Stimulated activated CD8-positive, alpha-beta memory T cell treated with anti-CD3 and anti-CD28 coated beads, Interleukin-15, amount 100 ng/mL, for 48 hours (primary cell): ENCODE data around the gene RASGRF2.

Experiments
- DNase-seq, 2 donors: peaks; one replicate each; pipeline ENCODE4 v3.0.0-alpha.2; 2020; ENCODE audit warnings: low read depth in 2 of 2

Gene RASGRF2

DNA sequence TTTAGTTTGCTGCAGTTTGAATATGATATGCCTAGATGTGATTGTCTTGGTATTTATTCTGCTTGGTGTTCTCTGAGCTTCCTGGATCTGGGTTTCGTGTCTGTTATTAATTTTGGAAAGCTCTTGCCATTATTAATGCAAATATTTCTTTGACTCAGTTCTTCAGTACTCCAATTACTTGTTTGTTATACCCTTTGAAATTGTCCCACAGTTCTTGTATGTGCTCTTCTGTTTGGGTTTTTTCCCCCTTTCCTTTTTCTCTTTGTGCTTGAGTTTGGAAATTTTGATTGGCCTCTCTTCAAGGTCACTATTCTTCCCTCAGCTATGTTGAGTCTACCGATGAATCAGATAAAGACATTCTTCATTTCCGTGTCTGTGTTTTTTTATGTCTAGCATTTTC lies 176.4 kb downstream of the RASGRF2 start:
- DNase-seq = no peak

DNA sequence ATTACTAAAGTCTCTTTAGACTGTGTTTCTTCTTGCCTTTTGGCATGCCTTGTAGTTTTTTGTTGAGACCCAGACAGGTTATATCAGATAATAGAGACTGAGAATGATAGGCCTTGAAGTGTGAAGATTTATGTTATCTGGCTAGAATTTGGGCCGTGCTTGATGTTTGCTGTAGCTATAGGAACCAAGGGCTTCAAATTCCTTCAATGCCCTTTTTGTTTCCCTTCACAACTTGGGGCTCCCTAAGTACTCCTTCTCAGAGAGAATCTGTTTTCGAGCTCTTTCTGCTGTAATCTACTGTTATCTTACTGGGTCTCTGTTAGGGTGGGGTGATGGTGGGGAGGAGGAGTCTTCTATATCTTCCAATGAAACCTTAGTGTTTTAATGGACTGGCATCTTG lies 177.7 kb downstream of the RASGRF2 start:
- DNase-seq = no peak

DNA sequence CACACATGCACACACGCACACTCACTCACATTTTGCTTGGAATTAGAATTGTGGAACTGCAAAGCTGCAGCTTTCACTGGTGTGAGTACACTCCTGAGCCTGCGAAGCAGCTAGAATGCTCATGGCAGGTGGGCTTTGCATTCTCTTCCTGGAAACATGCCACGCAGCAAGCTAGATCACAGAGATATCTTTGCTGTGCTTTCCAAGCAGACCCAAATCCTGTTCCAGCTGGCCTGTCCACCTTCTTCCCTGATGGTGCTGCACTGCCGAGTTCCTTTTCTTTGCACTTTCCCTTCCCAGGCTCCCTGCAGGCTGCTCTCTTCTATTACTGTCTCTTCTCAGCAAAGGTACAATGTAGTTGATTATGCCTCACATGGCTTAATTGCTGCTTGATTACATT lies 180.3 kb downstream of the RASGRF2 start:
- no peak for DNase-seq

DNA sequence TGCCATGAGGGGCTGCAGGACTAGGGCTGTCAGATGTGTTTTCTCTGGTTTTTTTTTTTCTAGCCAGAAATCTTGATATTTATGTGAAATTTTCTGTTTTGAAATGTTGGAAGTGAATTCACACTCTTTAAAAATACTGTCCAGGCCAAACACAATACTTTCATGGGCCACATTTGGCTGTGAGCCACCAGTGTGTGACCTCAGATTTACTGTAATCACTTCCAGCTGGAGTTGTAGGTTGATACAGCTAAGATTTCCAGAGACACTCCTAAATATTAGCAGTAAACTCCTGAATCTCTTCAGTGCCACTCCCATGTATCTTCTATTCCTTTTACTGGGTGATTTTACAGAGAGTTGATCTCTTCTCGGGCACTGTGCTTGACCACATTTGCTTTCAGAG lies 180.8 kb downstream of the RASGRF2 start:
- no peak for DNase-seq

DNA sequence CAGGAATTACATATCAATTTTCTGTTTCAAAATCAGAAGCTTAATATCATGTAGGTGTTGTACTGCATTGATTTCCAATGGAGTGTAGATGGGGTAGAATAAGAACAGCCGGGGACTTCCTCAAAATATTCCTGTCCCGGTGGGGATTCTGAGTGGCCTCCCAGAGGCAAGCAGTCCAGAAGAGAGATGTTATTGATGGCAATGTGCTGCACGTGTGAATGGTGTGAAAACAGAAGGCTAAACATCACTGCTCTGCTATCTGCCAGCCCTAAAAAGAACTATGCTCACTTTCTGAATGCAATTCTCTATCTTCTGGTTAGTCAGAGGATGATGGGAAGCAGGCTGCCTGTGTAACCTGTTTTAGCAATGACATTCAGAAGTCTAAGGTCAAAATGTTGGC lies 181.9 kb downstream of the RASGRF2 start:
- no peak for DNase-seq

DNA sequence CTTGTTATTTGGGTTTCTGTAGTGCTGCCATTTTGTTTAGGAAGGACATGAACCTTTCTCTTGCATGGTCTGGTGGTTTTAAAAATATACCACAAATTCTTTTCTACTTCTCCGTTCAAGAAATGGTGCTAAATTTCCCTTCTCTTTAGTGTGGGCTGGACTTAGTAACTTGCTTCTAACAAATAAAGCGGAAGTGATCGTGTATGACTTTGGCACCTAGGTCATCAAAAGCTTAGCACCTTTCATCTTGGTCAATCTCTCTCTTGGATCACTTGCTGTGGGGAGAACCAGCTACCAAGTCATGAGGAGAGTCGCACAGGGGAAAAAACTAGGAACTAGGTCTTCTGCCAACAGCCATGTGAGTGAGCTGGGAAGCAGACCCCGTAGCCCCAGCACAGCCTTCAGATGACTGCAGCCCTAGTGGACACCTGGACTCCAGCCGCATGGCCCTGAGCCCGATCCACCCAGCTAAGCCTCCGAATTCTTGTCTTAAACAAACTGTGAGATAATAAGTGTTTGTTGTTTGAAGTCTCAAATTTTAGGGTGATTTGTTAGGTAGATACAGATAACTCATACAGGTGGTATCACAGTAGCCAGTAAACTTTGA lies 185.3 kb downstream of the RASGRF2 start:
- DNase-seq = no peak

DNA sequence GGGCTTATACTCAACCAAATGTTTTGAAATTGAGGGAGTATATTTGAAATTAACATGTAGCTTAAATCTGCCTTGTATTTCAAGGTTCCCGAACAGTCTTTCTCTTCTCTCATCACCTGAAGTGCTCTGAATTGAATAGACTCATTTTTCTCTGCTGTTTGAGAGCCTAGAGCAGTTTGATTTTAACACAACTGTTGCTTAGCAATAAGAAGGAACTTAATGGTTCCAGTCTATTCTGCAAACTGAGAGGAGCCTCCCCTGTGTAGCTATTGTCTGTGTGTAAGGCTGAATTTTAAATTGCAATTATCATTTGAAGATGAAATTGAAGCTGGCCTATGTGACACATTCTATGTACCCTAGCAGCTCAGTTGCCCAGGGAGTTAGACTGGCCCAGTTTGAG lies 185.9 kb downstream of the RASGRF2 start:
- DNase-seq = no peak

DNA sequence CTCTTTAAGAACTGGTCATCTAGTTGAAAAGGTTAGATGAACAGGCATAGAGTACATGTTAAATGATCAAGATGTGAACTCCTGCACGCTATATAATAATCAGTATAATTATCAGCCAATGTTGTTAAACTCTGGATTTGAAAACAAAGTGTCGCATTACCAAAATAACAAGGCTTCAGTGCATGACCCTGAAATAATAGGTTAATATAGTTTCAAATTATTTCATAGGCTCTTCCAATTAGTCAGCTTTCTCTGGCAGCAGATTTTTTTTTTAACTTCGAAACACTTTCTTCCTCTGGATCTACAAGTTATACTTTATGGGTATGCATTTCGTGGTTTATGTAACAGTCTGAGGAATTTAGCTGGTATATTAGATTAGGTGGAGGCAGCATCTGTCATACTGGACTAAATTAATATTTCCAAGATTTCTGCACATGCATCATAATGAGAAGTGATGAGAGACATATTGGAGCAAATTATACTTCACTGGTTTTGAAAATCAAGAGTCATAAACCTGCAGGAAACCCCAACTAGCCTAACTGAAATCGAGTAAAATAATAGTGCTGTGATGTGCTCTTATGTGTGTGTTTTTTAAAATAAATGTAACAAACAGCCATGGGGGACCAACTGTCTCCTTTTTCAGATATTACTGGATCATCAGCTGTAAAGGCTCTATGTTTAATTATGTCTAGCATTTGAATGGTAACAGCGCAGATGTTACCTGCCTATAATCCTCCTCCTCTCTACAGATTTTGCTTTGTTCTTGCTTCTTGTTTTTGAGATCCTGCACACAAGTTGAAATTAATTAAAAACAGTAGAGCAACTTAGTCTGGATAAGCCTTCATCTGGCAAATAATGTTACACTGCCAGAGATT lies 187.1 kb downstream of the RASGRF2 start:
- no peak for DNase-seq

DNA sequence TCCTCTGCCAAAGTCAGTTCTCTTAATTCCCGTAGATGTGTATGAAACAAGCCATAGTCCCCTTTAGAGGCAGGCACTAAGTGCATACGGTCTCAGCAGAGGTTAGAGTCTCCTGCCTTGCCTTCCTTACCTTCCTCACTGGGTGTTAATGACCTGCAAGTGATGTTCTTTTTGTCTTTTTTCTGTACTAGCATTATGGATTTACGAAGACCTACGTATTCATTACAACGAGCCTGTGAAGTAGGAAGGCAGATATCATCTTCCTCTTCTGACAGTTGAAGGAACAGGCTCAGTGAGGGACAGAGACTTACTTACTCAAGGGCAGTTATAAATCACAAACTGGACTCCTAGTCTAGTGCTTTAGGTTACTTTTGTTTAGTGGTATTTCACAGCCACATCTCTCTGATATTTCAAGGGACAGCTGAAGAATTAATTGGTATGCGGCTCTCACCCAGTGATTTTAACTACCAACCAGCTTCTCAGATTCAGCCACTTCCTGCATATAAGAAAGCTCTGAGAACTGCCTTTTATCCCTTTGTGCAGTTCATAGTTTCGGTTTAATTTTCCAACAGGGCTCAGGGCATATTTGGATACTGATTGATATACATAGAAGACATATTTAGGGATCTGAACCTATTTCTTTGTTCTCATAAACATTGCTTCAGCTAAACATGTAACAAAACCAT lies 187.9 kb downstream of the RASGRF2 start:
- no peak for DNase-seq

DNA sequence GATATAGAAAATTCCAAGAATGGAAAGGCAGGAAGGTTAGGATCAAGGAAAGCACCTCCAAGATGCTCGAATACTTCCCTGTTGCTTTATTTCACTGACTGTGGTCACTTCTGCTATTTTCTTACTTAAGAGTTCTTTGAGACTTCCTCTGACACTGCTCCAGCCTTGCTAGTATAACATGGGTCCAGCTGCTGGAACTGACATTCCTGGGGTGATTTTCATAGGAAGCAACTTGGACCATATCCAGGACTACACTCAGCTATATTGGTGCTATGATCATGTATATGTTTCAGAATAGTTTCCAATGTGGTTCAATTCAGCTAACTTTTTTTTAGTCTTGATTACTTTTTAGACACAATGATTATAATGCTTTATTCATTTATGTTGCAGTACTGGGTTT lies 191.4 kb downstream of the RASGRF2 start:
- DNase-seq = no peak

DNA sequence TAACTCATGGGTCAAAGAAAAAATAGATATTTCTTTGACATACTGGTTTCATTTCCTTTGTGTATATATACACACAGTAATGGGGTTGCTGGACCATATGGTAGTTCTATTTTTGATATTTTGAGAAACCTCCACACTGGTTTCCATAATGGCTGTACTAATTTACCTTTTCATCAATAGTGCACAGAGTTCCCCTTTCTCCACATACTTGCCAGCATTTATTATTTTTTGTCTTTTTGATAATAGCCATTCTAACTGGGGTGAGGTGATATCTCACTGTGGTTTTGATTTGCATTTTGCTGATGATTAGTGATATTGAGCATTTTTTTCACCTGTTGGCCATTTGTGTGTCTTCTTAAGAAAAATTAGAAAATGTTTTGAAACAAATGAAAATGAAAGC lies 194.6 kb downstream of the RASGRF2 start:
- no peak for DNase-seq

DNA sequence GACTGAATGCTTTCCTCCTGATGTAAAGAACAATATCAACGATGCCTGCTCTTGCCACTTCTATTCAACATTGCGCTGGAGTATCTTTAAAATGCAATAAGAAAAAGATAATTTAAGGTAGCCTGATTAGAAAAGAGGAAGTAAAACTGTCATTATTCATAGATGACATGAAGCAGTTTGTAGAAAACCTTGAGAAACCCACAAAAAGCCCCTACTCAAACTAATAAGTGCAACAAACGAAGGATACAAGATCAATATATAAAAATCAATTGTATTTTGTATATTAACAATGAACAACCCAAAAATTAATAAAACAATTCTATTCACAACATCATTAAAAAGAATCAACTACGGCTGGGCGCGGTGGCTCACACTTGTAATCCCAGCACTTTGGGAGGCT lies 196.6 kb downstream of the RASGRF2 start:
- no peak for DNase-seq

DNA sequence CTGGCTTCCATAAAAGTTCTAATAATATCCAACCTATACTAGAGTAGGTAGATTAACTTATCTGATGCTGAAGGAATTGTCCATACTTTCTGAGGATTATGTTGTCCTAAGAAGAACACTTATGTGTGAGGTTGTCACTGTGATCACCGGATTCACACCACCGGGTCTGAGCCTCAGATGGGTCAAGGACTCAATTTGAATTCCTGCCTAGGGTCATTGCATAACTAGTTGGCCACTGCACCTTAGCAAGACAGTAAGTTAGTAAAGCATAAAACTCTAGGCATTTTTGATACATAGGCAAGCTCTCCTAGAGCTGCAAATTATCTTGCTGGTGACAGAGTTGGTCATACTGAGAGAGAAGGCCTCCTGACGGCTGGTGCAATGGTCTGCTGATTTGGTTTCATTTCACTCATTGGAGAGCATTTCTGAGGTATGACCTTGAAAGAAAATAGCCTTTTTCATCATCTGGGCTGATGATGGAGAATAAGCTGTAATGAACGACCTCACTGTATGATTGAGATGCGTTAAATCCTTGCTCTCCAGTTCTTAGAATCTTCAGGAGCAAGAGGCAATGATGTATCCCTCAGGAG lies 200.9 kb downstream of the RASGRF2 start:
- DNase-seq = no peak

DNA sequence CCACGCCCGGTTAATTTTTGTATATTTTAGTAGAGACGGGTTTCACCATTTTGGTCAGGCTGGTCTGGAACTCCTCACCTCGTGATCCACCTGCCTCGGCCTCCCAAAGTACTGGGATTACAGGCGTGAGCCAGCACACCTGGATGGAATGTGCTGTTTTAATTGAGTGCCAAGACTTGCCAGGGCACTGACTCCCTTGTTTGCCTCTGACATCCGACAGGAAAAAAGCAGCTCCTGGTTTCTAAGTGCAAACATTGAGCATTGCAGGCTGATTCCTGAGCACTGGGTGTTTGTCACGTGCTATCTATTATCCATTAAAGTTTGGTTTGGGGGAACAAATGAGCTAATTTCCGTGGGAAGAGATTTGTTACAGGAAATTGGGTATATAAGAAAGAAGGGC lies 202.3 kb downstream of the RASGRF2 start:
- DNase-seq = no peak

DNA sequence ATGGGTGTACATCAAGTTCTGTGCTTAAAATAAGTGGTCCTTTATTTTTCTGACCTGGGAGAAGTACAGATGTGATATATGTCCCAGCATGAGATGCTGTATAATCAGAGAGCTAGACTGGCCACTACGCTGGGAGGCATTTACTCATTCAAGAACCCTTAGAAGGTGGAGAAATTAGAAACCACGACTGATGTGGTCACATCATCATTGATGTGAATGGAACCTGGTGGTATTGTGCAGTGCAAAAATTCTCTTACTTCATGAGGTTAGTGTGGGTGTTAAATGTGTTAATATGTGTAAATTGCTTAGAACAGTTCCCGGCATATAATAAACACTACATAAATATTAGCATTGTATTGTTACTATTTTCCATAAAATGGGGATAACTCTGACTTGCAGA lies 203.5 kb downstream of the RASGRF2 start:
- peak in 1 of 2 donors; percentile 1 for DNase-seq

DNA sequence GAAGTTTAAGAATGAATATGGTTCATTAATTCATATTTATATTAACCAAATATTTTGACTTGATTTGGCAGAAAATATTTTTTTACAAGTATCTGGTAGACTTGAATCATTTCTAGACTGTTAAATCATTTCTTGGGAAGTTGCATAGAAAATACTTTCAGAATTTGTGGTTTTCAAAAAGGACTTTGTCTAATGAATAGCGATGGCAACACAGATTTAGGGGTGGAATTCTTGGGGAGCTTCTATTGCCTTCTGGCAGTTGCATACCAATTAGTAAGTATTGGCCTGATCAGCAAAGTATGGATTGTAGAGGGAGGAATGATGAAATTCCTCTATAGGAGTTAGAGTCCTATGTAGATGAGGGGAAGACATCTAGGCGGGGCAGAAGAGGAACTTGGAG lies 204.3 kb downstream of the RASGRF2 start:
- no peak for DNase-seq

DNA sequence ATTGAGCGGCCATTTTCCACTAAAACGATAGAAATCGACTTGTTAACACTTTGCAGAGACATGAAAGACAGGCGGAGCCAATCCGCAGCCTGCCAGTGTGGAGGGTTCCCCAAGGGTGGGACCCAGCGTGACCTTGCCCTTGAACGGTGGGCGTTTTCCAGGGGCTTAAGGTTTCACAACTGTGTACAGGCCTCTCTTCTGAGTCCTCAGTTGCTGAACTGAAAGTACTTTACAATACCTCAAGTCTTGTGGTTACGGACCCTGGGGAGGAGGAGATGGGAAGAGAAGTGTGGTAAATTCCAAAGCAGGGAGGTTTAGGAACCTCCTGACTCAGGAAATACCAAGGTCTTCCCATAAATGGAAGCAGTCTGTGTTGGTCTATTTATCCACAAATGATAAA lies 204.8 kb downstream of the RASGRF2 start:
- no peak for DNase-seq

DNA sequence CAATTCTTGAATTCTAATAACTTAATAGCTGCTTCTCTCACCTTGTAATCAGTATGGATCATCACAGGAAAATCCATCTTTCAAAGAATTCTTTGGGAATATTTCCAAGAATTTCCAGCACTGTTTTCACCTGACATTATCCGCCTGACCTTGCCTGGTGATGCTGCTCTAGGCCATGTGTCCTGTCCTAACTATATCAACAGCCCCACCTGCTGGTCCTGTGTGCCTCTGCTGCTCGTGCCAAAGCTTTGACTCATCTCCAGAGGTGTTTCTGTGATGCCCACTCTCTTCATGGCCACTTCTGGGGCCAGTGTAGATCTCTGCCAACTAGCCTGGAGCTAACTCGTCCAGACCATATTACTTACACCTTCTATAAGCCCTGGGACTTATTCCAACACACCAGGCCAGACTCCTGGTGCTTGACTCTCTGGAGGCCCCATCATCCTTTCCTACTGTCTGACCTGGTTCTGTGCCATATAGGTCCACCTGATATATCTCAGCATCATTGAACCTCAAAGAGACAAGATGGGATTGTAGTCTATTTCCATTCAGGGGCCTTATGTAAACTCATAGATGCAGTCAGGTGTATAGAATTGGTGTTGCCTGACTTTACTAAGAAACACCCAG lies 205.4 kb downstream of the RASGRF2 start:
- DNase-seq = peak; percentile 44 to 45

DNA sequence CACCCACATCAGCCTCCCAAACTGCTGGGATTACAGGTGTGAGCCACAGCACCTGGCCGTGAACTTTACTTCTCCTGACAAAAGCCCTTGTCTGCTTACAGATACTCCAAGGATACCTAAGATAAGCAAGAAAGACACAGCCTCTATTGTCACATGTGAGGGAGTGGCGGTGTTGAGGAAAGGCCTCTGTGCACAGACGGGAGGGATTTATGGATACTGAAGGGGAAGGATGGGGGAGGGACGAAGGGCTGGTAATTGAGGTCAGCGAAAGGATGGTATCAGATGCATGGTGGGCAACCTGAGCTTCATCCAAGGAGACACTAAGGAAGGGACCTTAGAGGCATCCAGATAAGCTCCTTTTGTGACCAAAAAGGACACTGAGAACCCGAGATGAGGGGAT lies 206.3 kb downstream of the RASGRF2 start:
- DNase-seq = no peak

DNA sequence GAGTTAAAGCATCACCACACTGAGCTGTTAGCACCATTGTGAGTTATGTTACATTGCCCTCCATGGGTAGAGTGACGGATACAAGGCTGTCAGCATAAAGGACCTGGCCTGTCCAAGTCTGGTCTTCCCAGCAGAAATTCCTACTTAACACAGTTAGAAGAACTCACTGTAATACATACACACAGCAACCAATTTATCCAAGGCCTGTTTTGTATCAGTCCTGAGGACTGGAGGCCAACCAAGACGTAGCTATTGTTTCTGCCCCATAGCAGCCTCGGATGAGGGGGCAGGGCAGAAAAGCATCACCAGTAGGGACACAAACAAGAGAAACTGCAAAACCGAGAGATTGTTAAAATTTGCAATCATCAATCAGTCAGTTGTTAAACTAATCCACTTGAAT lies 206.9 kb downstream of the RASGRF2 start:
- no peak for DNase-seq

DNA sequence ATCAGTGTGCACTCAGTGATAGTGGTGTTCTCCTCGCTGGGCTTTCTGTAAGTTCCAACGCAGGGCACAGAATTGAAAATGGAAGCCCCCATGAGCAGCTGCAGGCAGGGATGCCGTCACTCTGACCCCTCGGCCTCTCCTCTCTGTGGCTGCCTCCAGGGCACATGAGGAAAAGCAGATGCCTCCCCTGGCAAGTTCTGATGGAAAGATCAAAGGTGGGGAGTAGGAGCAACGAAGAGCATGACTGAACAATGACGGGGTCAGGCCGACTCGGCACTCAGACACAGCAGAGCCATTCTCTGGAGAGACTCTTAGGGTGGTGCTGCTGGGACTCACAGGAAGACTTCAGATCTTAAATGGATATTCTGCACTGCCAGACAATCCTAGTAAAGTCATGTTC lies 207.4 kb downstream of the RASGRF2 start:
- DNase-seq = no peak

DNA sequence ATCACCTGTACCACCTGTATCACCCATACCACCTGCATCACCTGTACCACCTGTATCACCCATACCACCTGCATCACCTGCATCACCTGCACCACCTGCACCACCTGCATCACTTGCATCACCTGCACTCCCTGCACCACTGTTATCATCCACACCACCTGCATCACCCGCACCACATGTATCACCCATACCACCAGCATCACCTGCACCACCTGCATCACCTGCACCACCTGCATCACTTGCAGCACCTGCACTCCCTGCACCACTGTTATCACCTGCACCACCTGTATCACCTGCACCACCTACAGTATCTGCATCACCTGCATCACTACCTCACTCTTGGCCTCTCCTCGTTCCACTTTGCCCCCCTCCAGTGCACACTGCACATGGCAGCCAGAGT lies 209.8 kb downstream of the RASGRF2 start:
- DNase-seq = no peak
